ENCODE data around the gene PLCL2. TPM values are rescaled to one million over a fixed set of nuclear protein-coding genes. Genes with fewer than 3 reads are reported as not detected.
"Not testable (repeated sequence)": the region's sequence is repeated elsewhere in the genome, so short reads cannot be mapped to it uniquely, and the experiment has no call there.

PLCL2 gene
- total RNA-seq, 4 donors from 2014 or later, result 1.4 to 4.5 (median 3.9) TPM

DNA sequence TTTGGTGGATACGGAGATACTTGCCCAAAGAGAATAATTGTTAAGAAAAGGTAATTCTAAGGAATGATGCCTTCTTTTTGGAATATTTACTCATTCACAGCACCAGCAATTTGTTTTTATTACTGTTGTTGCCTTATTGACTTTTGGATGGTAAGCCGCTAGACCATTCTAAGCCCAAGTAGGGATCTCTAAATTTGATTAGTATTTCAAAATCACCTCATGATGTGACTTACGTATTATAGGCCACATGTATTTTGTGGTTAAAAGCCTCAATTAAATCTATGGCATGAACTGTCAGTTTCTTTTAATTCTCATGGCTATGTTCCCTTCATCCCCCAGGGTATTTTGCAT, 94.1 kb downstream of the PLCL2 start:
- TF ChIP-seq POLR2A (IDR thresholded peaks at IDR 0.05), result no peak
- TF ChIP-seq CTCF (IDR thresholded peaks at IDR 0.05), result no peak
- intact Hi-C loops (cut with DNase I; ENCODE audit: low total_unique reads), result no loop called here
- H3K4me3 ChIP-seq (ENCODE audit: low read depth, poor library complexity, severe bottlenecking), result no peak overlapping the region
- WGBS, 2 donors, result 53 to 75% methylated on average over 3 of the region's 3 CpGs
- DNase-seq (ENCODE audit: low spot score in 2 of 2), result no peak

DNA sequence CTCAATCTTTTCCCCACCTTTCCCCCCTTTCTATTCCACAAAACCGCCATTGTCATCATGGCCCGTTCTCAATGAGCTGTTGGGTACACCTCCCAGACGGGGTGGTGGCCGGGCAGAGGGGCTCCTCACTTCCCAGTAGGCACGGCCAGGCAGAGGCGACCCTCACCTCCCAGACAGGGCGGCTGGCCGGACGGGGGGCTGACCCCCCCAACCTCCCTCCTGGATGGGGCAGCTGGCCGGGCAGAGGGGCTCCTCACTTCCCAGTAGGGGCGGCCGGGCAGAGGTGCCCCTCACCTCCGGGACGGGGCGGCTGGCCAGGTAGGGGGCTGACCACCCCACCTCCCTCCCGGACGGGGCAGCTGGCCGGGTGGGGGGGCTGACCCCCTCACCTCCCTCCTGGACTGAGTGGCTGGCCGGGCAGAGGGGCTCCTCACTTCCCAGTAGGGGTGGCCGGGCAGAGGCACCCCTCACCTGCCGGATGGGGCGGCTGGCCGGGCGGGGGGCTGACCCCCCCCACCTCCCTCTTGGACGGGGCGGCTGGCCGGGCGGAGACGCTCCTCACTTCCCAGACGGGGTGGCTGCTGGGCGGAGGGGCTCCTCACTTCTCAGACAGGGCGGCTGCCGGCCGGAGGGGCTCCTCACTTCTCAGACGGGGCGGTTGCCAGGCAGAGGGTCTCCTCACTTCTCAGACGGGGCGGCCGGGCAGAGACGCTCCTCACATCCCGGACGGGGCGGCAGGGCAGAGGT, 95.2 kb downstream of the PLCL2 start:
- 95 to 97% methylated on average over 17 to 24 of the region's 43 CpGs for WGBS, 2 donors
- DNase-seq (ENCODE audit: low spot score in 2 of 2); H3K4me3 ChIP-seq (ENCODE audit: low read depth, poor library complexity, severe bottlenecking); intact Hi-C loops (cut with DNase I; ENCODE audit: low total_unique reads): not testable (repeated sequence)

GRCh38 chr3:16980526-16980925, 95.8 kb downstream of the PLCL2 start:
- H3K4me3 ChIP-seq (ENCODE audit: low read depth, poor library complexity, severe bottlenecking); DNase-seq (ENCODE audit: low spot score in 2 of 2); intact Hi-C loops (cut with DNase I; ENCODE audit: low total_unique reads): not testable (repeated sequence)
- WGBS, 2 donors, result 100% methylated on average over 14 of the region's 26 CpGs; no CpG with 5 or more reads in 1 of the 2 donors

GRCh38 chr3:16982460-16982859, 97.7 kb downstream of the PLCL2 start:
- 61 to 71% methylated on average over 6 of the region's 6 CpGs for WGBS, 2 donors
- DNase-seq (ENCODE audit: low spot score in 2 of 2), result no peak
- TF ChIP-seq CTCF (IDR thresholded peaks at IDR 0.05) (no peak), POLR2A (IDR thresholded peaks at IDR 0.05) (no peak)
- H3K4me3 ChIP-seq (ENCODE audit: low read depth, poor library complexity, severe bottlenecking), result no peak overlapping the region
- intact Hi-C loops (cut with DNase I; ENCODE audit: low total_unique reads), result no loop called here

GRCh38 chr3:16985608-16986007, 100.9 kb downstream of the PLCL2 start:
- intact Hi-C loops (cut with DNase I; ENCODE audit: low total_unique reads), result no loop called here
- TF ChIP-seq POLR2A (IDR thresholded peaks at IDR 0.05), result no peak
- no peak for TF ChIP-seq CTCF (IDR thresholded peaks at IDR 0.05)
- 94% methylated on average over 2 of the region's 2 CpGs for WGBS, 2 donors
- no peak overlapping the region for H3K4me3 ChIP-seq (ENCODE audit: low read depth, poor library complexity, severe bottlenecking)
- no peak for DNase-seq (ENCODE audit: low spot score in 2 of 2)

- DNase-seq (ENCODE audit: low spot score in 2 of 2), result no peak
- 82 to 84% methylated on average over 4 of the region's 4 CpGs for WGBS, 2 donors
- no peak overlapping the region for H3K4me3 ChIP-seq (ENCODE audit: low read depth, poor library complexity, severe bottlenecking)
- no peak for TF ChIP-seq POLR2A (IDR thresholded peaks at IDR 0.05)
- TF ChIP-seq CTCF (IDR thresholded peaks at IDR 0.05), result no peak
- intact Hi-C loops (cut with DNase I; ENCODE audit: low total_unique reads), result no loop called here
These were observed 102.4 kb downstream of the PLCL2 start for GRCh38 chr3:16987141-16987540.

DNA sequence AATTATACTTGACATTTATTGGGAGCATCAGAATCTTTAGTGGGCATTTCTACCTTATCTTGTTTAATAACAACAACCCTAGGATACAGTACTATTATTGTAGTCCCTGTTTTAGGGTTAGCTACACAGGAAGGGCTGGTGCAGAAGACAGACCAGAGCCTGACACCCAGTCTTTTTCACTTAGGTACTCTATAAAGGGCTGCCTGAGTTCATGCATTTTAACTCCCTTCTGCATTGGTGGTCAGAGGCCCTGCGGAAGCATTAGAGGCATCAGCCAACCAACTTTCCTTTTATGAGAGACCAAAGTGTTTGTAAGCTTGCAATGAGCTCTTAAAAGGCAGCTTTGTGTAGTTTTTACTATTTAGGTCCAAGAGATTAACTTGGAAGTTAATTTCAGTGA, 105.4 kb downstream of the PLCL2 start:
- H3K4me3 ChIP-seq (ENCODE audit: low read depth, poor library complexity, severe bottlenecking), result no peak overlapping the region
- no peak for DNase-seq (ENCODE audit: low spot score in 2 of 2)
- no peak for TF ChIP-seq POLR2A (IDR thresholded peaks at IDR 0.05)
- TF ChIP-seq CTCF (IDR thresholded peaks at IDR 0.05), result no peak
- intact Hi-C loops (cut with DNase I; ENCODE audit: low total_unique reads), result no loop called here
- WGBS, 2 donors, result 92 to 100% methylated on average over 1 of the region's 1 CpG
